ENCODE data around the gene TPCN1. TPM values are rescaled to one million over a fixed set of nuclear protein-coding genes. Genes with fewer than 3 reads are reported as not detected.
A peak's percentile ranks its signal among the peaks of the same experiment; 100 is the strongest.

The TPCN1 gene
- total and polyA plus RNA-seq, 11 donors = 22.6 to 136 (median 80.5) TPM

DNA sequence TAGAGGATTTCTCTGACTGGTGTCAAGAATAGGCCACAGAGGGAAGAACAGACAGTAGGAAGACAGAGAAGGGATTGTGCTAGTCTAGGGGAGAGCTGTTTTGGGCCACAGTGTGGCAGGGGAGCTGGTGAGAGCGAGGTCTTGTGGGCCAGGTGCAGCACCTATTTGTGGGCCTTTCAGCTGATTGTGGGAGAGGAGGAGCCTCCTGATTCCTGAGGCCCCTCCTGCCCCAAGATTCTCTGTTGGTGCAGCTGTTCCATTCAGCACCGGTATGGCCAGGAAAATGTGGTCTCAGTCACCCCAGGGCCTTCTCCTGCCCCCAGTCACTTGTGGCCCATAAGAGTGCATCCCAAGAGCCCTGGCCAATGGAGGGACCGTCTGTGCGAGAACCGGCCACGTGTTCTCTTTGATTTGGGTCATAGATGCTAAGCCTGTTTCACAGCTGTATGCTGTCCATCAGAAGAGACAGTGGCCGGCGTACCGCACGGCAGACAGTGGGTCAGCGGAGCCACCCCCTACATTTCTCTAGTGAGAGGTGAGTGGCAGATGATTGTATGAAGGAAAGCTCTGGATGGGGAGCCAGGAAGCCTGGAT, 27.7 kb downstream of the TPCN1 start:
- WGBS, 4 donors = 81 to 95% (median 91%) methylated on average over 10 to 11 of the region's 11 CpGs

DNA sequence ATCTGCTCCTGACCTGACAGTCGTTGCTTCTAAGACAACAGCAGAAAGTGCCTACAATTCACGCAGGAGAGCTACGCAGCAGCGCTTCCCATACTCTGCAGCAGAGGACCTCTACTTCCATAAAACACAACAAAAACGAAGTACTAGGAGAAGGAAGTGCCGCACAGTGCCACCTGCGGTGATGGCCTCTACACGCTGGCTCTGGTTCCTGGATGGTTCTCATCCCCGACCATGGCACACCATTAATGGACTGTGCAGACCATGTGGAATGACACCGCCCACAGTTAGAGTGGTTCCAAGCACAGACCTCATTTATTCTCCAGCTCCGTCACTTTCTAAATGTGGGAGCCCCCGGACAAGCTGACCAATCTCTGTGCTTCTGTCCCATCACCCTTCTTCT, 28.3 kb downstream of the TPCN1 start:
- peaks cover 0 to 22% (median 4%) of the 10 kb centered on the region in 12 donors for H3K9me3 ChIP-seq
- no peak for ATAC-seq
- peaks cover 0 to 59% (median 26%) of the 10 kb centered on the region in 9 donors for H3K36me3 ChIP-seq
- peak overlapping the region in 4 of 12 donors; percentile 48 to 92 (median 74) for H3K27ac ChIP-seq
- peaks cover 11 to 62% (median 33%) of the 10 kb centered on the region in 12 donors for H3K4me1 ChIP-seq
- TF ChIP-seq POLR2A (IDR thresholded peaks at IDR 0.05) = no peak
- TF ChIP-seq, protein P1, sequence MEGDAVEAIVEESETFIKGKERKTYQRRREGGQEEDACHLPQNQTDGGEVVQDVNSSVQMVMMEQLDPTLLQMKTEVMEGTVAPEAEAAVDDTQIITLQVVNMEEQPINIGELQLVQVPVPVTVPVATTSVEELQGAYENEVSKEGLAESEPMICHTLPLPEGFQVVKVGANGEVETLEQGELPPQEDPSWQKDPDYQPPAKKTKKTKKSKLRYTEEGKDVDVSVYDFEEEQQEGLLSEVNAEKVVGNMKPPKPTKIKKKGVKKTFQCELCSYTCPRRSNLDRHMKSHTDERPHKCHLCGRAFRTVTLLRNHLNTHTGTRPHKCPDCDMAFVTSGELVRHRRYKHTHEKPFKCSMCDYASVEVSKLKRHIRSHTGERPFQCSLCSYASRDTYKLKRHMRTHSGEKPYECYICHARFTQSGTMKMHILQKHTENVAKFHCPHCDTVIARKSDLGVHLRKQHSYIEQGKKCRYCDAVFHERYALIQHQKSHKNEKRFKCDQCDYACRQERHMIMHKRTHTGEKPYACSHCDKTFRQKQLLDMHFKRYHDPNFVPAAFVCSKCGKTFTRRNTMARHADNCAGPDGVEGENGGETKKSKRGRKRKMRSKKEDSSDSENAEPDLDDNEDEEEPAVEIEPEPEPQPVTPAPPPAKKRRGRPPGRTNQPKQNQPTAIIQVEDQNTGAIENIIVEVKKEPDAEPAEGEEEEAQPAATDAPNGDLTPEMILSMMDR (IDR thresholded peaks at IDR 0.05) = no peak
- DNase-seq = peak in 1 of 5 donors; percentile 18
- no peak overlapping the region for H3K4me3 ChIP-seq
- 92 to 94% (median 94%) methylated on average over 12 of the region's 12 CpGs for WGBS, 4 donors
- intact Hi-C loops (cut with DNase I) = no loop called here
- no peaks in the 10 kb centered on the region for H3K27me3 ChIP-seq

More for the DNA sequence above, 27.7 kb downstream of the TPCN1 start:
- peaks cover 11 to 68% (median 39%) of the 10 kb centered on the region in 12 donors for H3K4me1 ChIP-seq
- no peaks in the 10 kb centered on the region for H3K27me3 ChIP-seq
- H3K27ac ChIP-seq = peak overlapping the region in 10 of 12 donors; percentile 1 to 94 (median 89)
- no peak for ATAC-seq
- peaks cover 0 to 59% (median 26%) of the 10 kb centered on the region in 9 donors for H3K36me3 ChIP-seq
- H3K4me3 ChIP-seq = no peak overlapping the region
- intact Hi-C loops (cut with DNase I) = no loop called here
- TF ChIP-seq POLR2A (IDR thresholded peaks at IDR 0.05) = no peak
- TF ChIP-seq, protein P1 (IDR thresholded peaks at IDR 0.05) = no peak
- peaks cover 0 to 17% (median 4%) of the 10 kb centered on the region in 12 donors for H3K9me3 ChIP-seq
- DNase-seq = peak in 3 of 5 donors; percentile 10 to 26 (median 22)

DNA sequence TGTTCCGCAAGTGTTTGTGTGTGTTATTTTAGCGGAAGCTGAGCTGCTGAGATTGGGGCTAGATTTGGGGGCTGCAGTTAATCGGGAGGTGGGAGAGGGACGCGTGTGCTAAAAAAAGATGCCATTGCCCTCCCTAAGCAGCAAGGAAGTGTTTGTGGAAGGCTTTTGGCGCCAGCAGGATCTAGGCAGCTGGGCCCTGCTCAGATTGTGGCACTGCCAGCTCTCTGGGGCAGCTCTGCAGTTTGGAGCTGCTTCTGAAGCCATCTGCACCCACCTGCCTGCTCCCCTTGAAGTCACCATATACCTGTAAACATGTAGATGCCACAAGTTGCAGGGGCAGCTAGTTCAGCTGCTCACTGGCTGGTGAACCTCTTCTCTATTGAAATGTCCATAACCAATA, 28.8 kb downstream of the TPCN1 start:
- Histone ChIP-seq H3K27ac (peak overlapping the region in 5 of 12 donors; percentile 62 to 92 (median 75)), H3K9me3 (peaks cover 0 to 22% (median 4%) of the 10 kb centered on the region in 12 donors), H3K36me3 (peaks cover 0 to 59% (median 29%) of the 10 kb centered on the region in 9 donors), H3K4me3 (no peak overlapping the region), H3K4me1 (peaks cover 11 to 61% (median 28%) of the 10 kb centered on the region in 12 donors), H3K27me3 (no peaks in the 10 kb centered on the region)
- 77 to 82% (median 79%) methylated on average over 6 of the region's 6 CpGs for WGBS, 4 donors
- peak in 2 of 5 donors; percentile 19 to 31 for DNase-seq
- ATAC-seq = no peak
- intact Hi-C loops (cut with DNase I) = no loop called here
- TF ChIP-seq POLR2A (IDR thresholded peaks at IDR 0.05) = no peak
- TF ChIP-seq, protein P1 (IDR thresholded peaks at IDR 0.05) = no peak

DNA sequence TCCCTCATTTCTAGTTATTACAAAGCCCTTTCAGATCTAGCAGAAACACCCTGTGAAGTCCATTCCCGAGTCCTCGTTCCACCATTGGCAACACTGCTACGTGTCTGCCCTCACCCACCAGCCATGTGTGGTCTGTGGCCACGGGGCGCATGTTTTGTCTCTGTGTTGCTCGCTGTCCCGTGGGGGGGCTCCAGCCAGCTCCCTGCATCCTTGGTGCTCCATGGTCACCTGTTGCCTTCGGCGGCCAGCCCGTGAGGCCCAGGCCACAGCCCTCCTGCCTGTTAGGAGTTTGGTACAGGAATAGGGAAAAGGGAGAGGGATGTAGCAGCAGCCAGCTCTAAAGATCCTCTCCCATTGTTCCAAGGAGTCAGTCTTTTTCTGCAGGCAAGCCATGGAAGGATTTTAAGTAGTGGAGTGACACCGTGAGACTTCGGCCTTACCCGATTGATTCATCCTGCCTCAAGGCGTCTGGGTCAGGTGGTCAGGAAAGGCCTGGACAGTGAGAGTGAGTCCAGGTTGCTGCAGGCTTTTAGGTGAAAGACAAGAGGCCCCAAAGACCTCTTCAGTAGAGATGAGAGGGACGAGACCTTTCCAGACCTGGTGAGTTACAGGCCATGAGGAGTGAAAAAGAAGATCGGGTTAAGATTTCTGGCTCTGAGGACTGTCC, 30.3 kb downstream of the TPCN1 start:
- Histone ChIP-seq H3K4me1 (peaks cover 4 to 48% (median 16%) of the 10 kb centered on the region in 12 donors), H3K27me3 (no peaks in the 10 kb centered on the region), H3K36me3 (peaks cover 0 to 62% (median 32%) of the 10 kb centered on the region in 9 donors), H3K4me3 (no peak overlapping the region), H3K9me3 (peaks cover 0 to 22% (median 4%) of the 10 kb centered on the region in 12 donors), H3K27ac (peak overlapping the region in 11 of 12 donors; percentile 52 to 92 (median 74))
- TF ChIP-seq POLR2A (IDR thresholded peaks at IDR 0.05) = no peak
- TF ChIP-seq, protein P1 (IDR thresholded peaks at IDR 0.05) = no peak
- intact Hi-C loops (cut with DNase I) = no loop called here
- DNase-seq = peak in 2 of 5 donors; percentile 28 to 32
- no peak for ATAC-seq
- WGBS, 4 donors = 94 to 96% (median 95%) methylated on average over 16 of the region's 16 CpGs
